K562 (cell line): ENCODE results near the gene DPPA2.

Experiments used
- ARID2 ChIP-seq: fragments of 450-650 bp; IDR thresholded peaks from 2 replicates; pipeline ENCODE4 v1.6.1; 2017; ENCODE audit warnings: antibody characterized with exemption, mild to moderate bottlenecking
- CEBPG ChIP-seq, 3 experiments: fragments of 200-800 bp in 1 of 3; sonication (Bioruptor generic) in 1 of 3; sonication (generic) in 1 of 3; formaldehyde crosslinking in 1 of 3; IDR thresholded peaks in 2 of 3; conservative IDR thresholded peaks in 1 of 3; 2 replicates each; pipeline versions ENCODE4 v1.6.1 to v1.8.0; 2016 to 2022; ENCODE audit warnings: missing compliant biosample characterization in 2 of 3, missing genetic modification characterization in 2 of 3, mild to moderate bottlenecking in 1 of 3, missing genetic modification reagents in 1 of 3
- CTCF ChIP-seq, 3 experiments: IDR thresholded peaks in 2 of 3; conservative IDR thresholded peaks in 1 of 3; 2 replicates each; pipeline ENCODE4 v1.5.1; 2011 to 2012; ENCODE audit warnings: low read length in 3 of 3, mild to moderate bottlenecking in 3 of 3, control low read depth in 2 of 3, improper control_type of control experiment in 1 of 3, inconsistent platforms in 1 of 3, low read depth in 1 of 3, mixed read lengths in 1 of 3, moderate library complexity in 1 of 3; ENCODE audit not compliant: insufficient read depth in 2 of 3
- LEF1 ChIP-seq: fragments of 450-650 bp; IDR thresholded peaks from 2 replicates; pipeline ENCODE4 v1.6.1; 2016; ENCODE audit warnings: mild to moderate bottlenecking
- NR2C2 ChIP-seq, 2 experiments: fragments of 200-800 bp in 1 of 2; sonication (Bioruptor generic) in 1 of 2; sonication (generic) in 1 of 2; formaldehyde crosslinking in 1 of 2; IDR thresholded peaks; 2 replicates each; pipeline versions ENCODE4 v1.6.1 to v1.8.0; 2016 to 2022; ENCODE audit warnings: mild to moderate bottlenecking in 1 of 2, missing compliant biosample characterization in 1 of 2, missing genetic modification characterization in 1 of 2, missing genetic modification reagents in 1 of 2
- POLR2A ChIP-seq: fragments of 450-650 bp; conservative IDR thresholded peaks from 2 replicates; pipeline ENCODE4 v1.6.1; 2016
- RBM15 ChIP-seq: fragments of 200-400 bp; formaldehyde crosslinking; IDR thresholded peaks from 2 replicates; pipeline ENCODE4 v1.6.1; 2018; ENCODE audit warnings: mild to moderate bottlenecking, low read length, moderate library complexity; ENCODE audit not compliant: insufficient read depth
- XRCC3 ChIP-seq: fragments of 450-650 bp; IDR thresholded peaks from 2 replicates; pipeline ENCODE4 v1.6.1; 2017; ENCODE audit warnings: mild to moderate bottlenecking, moderate library complexity
- TF ChIP-seq, protein P1 (sequence below): fragments of 450-650 bp; conservative IDR thresholded peaks from 2 replicates; pipeline ENCODE4 v1.6.1; 2016; ENCODE audit warnings: missing genetic modification characterization, low read depth, mild to moderate bottlenecking, control low read depth, missing compliant biosample characterization
- TF ChIP-seq, protein P2 (sequence below): fragments of 150-350 bp; conservative IDR thresholded peaks from 2 replicates; pipeline ENCODE4 v1.6.1; 2014; ENCODE audit warnings: low read length

GRCh38 chr3:109330405-109330804 lies 14.1 kb upstream of the DPPA2 start:
- TF ChIP-seq RBM15 (no peak), CTCF (IDR thresholded peaks at IDR 0.05 in 2 of 3, conservative IDR thresholded peaks at IDR 0.05 in 1 of 3; ENCODE audit: insufficient read depth in 2 of 3, low read depth in 1 of 3, low read length in 3 of 3) (no peak), POLR2A (no peak), LEF1 (no peak), CEBPG (CRISPR knock-in tag; IDR thresholded peaks at IDR 0.05) (no peak), CEBPG (tag; conservative IDR thresholded peaks at IDR 0.05 in 1 of 2, IDR thresholded peaks at IDR 0.05 in 1 of 2) (no peak), XRCC3 (no peak), ARID2 (no peak), NR2C2 (CRISPR knock-in tag; IDR thresholded peaks at IDR 0.05) (no peak), NR2C2 (tag; IDR thresholded peaks at IDR 0.05) (no peak)
- TF ChIP-seq, protein P1, sequence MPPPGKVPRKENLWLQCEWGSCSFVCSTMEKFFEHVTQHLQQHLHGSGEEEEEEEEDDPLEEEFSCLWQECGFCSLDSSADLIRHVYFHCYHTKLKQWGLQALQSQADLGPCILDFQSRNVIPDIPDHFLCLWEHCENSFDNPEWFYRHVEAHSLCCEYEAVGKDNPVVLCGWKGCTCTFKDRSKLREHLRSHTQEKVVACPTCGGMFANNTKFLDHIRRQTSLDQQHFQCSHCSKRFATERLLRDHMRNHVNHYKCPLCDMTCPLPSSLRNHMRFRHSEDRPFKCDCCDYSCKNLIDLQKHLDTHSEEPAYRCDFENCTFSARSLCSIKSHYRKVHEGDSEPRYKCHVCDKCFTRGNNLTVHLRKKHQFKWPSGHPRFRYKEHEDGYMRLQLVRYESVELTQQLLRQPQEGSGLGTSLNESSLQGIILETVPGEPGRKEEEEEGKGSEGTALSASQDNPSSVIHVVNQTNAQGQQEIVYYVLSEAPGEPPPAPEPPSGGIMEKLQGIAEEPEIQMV = no peak
- TF ChIP-seq, protein P2, sequence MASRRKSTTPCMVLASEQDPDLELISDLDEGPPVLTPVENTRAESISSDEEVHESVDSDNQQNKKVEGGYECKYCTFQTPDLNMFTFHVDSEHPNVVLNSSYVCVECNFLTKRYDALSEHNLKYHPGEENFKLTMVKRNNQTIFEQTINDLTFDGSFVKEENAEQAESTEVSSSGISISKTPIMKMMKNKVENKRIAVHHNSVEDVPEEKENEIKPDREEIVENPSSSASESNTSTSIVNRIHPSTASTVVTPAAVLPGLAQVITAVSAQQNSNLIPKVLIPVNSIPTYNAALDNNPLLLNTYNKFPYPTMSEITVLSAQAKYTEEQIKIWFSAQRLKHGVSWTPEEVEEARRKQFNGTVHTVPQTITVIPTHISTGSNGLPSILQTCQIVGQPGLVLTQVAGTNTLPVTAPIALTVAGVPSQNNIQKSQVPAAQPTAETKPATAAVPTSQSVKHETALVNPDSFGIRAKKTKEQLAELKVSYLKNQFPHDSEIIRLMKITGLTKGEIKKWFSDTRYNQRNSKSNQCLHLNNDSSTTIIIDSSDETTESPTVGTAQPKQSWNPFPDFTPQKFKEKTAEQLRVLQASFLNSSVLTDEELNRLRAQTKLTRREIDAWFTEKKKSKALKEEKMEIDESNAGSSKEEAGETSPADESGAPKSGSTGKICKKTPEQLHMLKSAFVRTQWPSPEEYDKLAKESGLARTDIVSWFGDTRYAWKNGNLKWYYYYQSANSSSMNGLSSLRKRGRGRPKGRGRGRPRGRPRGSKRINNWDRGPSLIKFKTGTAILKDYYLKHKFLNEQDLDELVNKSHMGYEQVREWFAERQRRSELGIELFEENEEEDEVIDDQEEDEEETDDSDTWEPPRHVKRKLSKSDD = no peak
